ENCODE data around the gene BAD.

Gene BAD

GRCh38 chr11:64267207-64267945, 17.1 kb downstream of the BAD start:
- H2AFZ ChIP-seq (ENCODE audit: low read length): no peak overlapping the region
- no peak overlapping the region for H3K4me3 ChIP-seq (ENCODE audit: low read length)
- DNase-seq: no peak
- H3K9me2 ChIP-seq (replicated peaks; ENCODE audit: insufficient read depth, low read length): no peaks in the 10 kb centered on the region
- no peaks in the 10 kb centered on the region for H3K27me3 ChIP-seq (replicated peaks; ENCODE audit: insufficient read depth, low read length)
- H3K27ac ChIP-seq (ENCODE audit: low read length): no peak overlapping the region
- no peaks in the 10 kb centered on the region for H3K36me3 ChIP-seq (replicated peaks; ENCODE audit: insufficient read depth, low read length)
- no peak overlapping the region for H3K9ac ChIP-seq (ENCODE audit: low read length)
- TF ChIP-seq CTCF (IDR thresholded peaks at IDR 0.05; ENCODE audit: low read length) (no peak), EZH2 (optimal IDR thresholded peaks at IDR 0.05; ENCODE audit: low read depth, low read length) (no peak), EZH2phosphoT487 (IDR thresholded peaks at IDR 0.05; ENCODE audit: low read length) (no peak)
- no peak overlapping the region for H3K4me2 ChIP-seq (ENCODE audit: low read depth, low read length)
- peaks cover 23% of the 10 kb centered on the region for H3F3A ChIP-seq (ENCODE audit: insufficient read depth, low read length)
- H3K9me3 ChIP-seq (replicated peaks; ENCODE audit: insufficient read depth, low read length): no peaks in the 10 kb centered on the region
- H3K79me2 ChIP-seq (ENCODE audit: low read length): peaks cover 7% of the 10 kb centered on the region; the same call in 1 of the 2 replicates
- H4K20me1 ChIP-seq (ENCODE audit: insufficient read depth, low read length): no peaks in the 10 kb centered on the region
- H3K4me1 ChIP-seq (ENCODE audit: low read length): 0 out of 2 replicates have a peak, but pooled peaks cover 5% of the 10 kb centered on the region

GRCh38 chr11:64266339-64266738, 18.1 kb downstream of the BAD start:
- H3K4me3 ChIP-seq (ENCODE audit: low read length): no peak overlapping the region
- TF ChIP-seq EZH2 (optimal IDR thresholded peaks at IDR 0.05; ENCODE audit: low read depth, low read length) (no peak), EZH2phosphoT487 (IDR thresholded peaks at IDR 0.05; ENCODE audit: low read length) (no peak), CTCF (IDR thresholded peaks at IDR 0.05; ENCODE audit: low read length) (no peak)
- no peaks in the 10 kb centered on the region for H3K27me3 ChIP-seq (replicated peaks; ENCODE audit: insufficient read depth, low read length)
- no peaks in the 10 kb centered on the region for H4K20me1 ChIP-seq (ENCODE audit: insufficient read depth, low read length)
- H3K4me1 ChIP-seq (ENCODE audit: low read length): no peaks in the 10 kb centered on the region
- H3K9me3 ChIP-seq (replicated peaks; ENCODE audit: insufficient read depth, low read length): no peaks in the 10 kb centered on the region
- no peak overlapping the region for H3K27ac ChIP-seq (ENCODE audit: low read length)
- H3K79me2 ChIP-seq (ENCODE audit: low read length): peaks cover under 1% of the 10 kb centered on the region; the same call in 1 of the 2 replicates
- H2AFZ ChIP-seq (ENCODE audit: low read length): no peak overlapping the region
- no peak overlapping the region for H3K4me2 ChIP-seq (ENCODE audit: low read depth, low read length)
- H3F3A ChIP-seq (ENCODE audit: insufficient read depth, low read length): peaks cover 16% of the 10 kb centered on the region
- DNase-seq: no peak
- H3K36me3 ChIP-seq (replicated peaks; ENCODE audit: insufficient read depth, low read length): no peaks in the 10 kb centered on the region
- no peak overlapping the region for H3K9ac ChIP-seq (ENCODE audit: low read length)
- H3K9me2 ChIP-seq (replicated peaks; ENCODE audit: insufficient read depth, low read length): no peaks in the 10 kb centered on the region

GRCh38 chr11:64265176-64266160, 19.0 kb downstream of the BAD start:
- no peaks in the 10 kb centered on the region for H3K36me3 ChIP-seq (replicated peaks; ENCODE audit: insufficient read depth, low read length)
- no peaks in the 10 kb centered on the region for H3K4me1 ChIP-seq (ENCODE audit: low read length)
- TF ChIP-seq CTCF (IDR thresholded peaks at IDR 0.05; ENCODE audit: low read length) (no peak), EZH2phosphoT487 (IDR thresholded peaks at IDR 0.05; ENCODE audit: low read length) (no peak), EZH2 (optimal IDR thresholded peaks at IDR 0.05; ENCODE audit: low read depth, low read length) (no peak)
- H3K9ac ChIP-seq (ENCODE audit: low read length): no peak overlapping the region
- no peak for DNase-seq
- no peaks in the 10 kb centered on the region for H3K9me2 ChIP-seq (replicated peaks; ENCODE audit: insufficient read depth, low read length)
- H3K27ac ChIP-seq (ENCODE audit: low read length): no peak overlapping the region
- H3K27me3 ChIP-seq (replicated peaks; ENCODE audit: insufficient read depth, low read length): no peaks in the 10 kb centered on the region
- no peak overlapping the region for H2AFZ ChIP-seq (ENCODE audit: low read length)
- no peaks in the 10 kb centered on the region for H3K9me3 ChIP-seq (replicated peaks; ENCODE audit: insufficient read depth, low read length)
- peaks cover 13% of the 10 kb centered on the region for H3F3A ChIP-seq (ENCODE audit: insufficient read depth, low read length)
- no peaks in the 10 kb centered on the region for H4K20me1 ChIP-seq (ENCODE audit: insufficient read depth, low read length)
- H3K79me2 ChIP-seq (ENCODE audit: low read length): no peaks in the 10 kb centered on the region; the same call in 1 of the 2 replicates
- H3K4me2 ChIP-seq (ENCODE audit: low read depth, low read length): no peak overlapping the region
- no peak overlapping the region for H3K4me3 ChIP-seq (ENCODE audit: low read length)

Measured in MM.1S (cell line).